ENCODE results near the gene SLC46A1. TPM values are rescaled to one million over a fixed set of nuclear protein-coding genes. Genes with fewer than 3 reads are reported as not detected.
A peak's percentile ranks its signal among the peaks of the same experiment; 100 is the strongest.

The SLC46A1 gene
- total and polyA plus RNA-seq, 10 of the 15 experiments (the other 5 are each of a cell fraction or from before 2014, with no cell fraction given) = 1.7 to 6.9 (median 4.0) TPM

DNA sequence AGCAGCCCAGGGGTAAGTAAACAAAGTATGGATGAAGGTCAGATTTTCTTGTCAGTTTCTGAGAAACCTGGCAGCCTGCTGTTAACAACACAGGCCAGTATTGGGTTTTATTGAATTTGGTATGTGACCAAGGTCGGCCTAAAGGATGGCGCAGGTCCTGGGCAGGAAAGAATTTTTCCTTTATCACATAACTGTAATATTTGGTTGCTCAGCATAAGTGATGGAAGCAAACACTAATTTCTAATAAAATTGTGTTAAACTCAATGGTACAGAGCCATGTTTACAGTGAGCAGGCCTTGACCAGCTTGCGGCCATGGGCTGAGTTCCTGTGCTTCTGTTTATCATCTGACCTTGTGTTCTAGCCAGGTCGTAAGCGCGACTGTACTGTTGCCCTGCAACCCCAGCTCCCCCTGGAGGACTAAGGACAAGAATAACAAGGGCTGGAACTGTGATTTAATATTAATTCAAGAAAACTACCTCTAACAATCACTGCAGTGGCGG is 59.2 kb downstream of the SLC46A1 start:
- DNase-seq (ENCODE audit: low read depth, low spot score) (no peak), FAIRE-seq (no peak), ATAC-seq (0 out of 3 replicates have a peak, but pooled peaks have one; percentile 38)
- POLR2A ChIA-PET = interaction anchor here (0.5 kb wide), 1 partner anchor 197 kb away, joined by 7 read pairs; no protein-coding TSS in a partner anchor
- 99% methylated on average over 7 of the region's 7 CpGs for WGBS (ENCODE audit: insufficient coverage, insufficient replicate concordance, low lambda C conversion rate, missing lambda C conversion rate)
- in situ Hi-C loops (cut with MboI) = no loop called here
- Histone ChIP-seq H3K9ac (ENCODE audit: control insufficient read depth, insufficient read depth, low read length) (no peak overlapping the region), H3K79me2 (ENCODE audit: control insufficient read depth, insufficient read depth, low read length) (no peaks in the 10 kb centered on the region), H3K27ac (ENCODE audit: control insufficient read depth, insufficient read depth) (no peak overlapping the region), H2AFZ (ENCODE audit: control insufficient read depth, low read depth, low read length) (no peak overlapping the region), H3K4me2 (ENCODE audit: control insufficient read depth, insufficient read depth) (no peak overlapping the region), H3K9me3 (replicated peaks; ENCODE audit: control insufficient read depth, insufficient read depth, low read length) (no peaks in the 10 kb centered on the region), H3K36me3 (ENCODE audit: control insufficient read depth in 2 of 2, insufficient read depth in 2 of 2, low read length in 1 of 2) (peaks cover 18 to 30% of the 10 kb centered on the region in 2 experiments), H3K4me1 (ENCODE audit: control insufficient read depth, insufficient read depth, low read length) (no peaks in the 10 kb centered on the region), H3K27me3 (replicated peaks in 1 of 2; ENCODE audit: control insufficient read depth in 2 of 2, insufficient read depth in 2 of 2, low read length in 1 of 2) (no peaks in the 10 kb centered on the region), H3K4me3 (no peak overlapping the region), H4K20me1 (ENCODE audit: control insufficient read depth, insufficient read depth) (no peaks in the 10 kb centered on the region)
- RAD21 ChIA-PET (ENCODE audit: unreplicated experiment) = no interaction called here
- BruUV-seq (replicated peaks) = no TSS peak
- intact Hi-C loops (cut with micrococcal nuclease; ENCODE audit: unreplicated experiment) = no loop called here
- SMC1A ChIA-PET (ENCODE audit: uncharacterized antibody, unreplicated experiment) = interaction anchor here (1.4 kb wide), 1 partner anchor 11 kb away, joined by 3 read pairs; the partner anchor contains the start of genes IFT20 and TNFAIP1
- CTCF ChIA-PET = interaction anchor here (0.7 to 1.2 kb wide), 2 partner anchors 11 to 199 kb away, joined by 3 read pairs; partner anchors contain the start of genes IFT20 and TNFAIP1
- TF ChIP-seq RAD21 (IDR thresholded peaks at IDR 0.05; ENCODE audit: insufficient read depth, low read depth, low read length) (peak; percentile 36; the same call in 1 of the 2 replicates), RCOR1 (conservative IDR thresholded peaks at IDR 0.05; ENCODE audit: low read depth, low read length) (no peak), CTCF (IDR thresholded peaks at IDR 0.05 in 2 of 3, conservative IDR thresholded peaks at IDR 0.05 in 1 of 3; ENCODE audit: control insufficient read depth in 2 of 3, extremely low read depth in 1 of 3, insufficient read depth in 1 of 3, low read depth in 3 of 3, low read length in 3 of 3) (peak; percentile 11 to 20 (median 19); a peak in 1 of 6 replicates)

DNA sequence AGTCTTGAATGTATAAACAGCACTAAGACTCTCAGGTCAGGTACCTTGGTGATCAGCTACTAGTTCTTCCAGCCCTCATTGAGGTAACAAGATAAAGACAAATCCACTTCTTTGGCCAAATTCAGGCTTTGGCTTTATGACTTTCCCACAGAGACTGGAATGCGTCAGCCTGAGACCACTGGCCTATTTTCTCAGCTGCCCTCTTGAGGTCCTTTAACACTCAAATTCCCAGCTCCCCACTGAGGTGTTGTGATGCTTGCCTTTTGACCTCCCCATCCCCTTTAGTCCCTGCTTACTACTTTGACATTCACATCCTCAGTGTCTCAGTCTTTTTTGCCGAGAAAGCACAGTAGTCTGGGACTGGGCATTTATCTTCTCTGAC is 59.8 kb downstream of the SLC46A1 start:
- POLR2A ChIA-PET = interaction anchor here (0.5 kb wide), 1 partner anchor 198 kb away, joined by 7 read pairs; no protein-coding TSS in a partner anchor
- H3K4me2 ChIP-seq (ENCODE audit: control insufficient read depth, insufficient read depth) = no peak overlapping the region
- intact Hi-C loops (cut with micrococcal nuclease; ENCODE audit: unreplicated experiment) = no loop called here
- TF ChIP-seq ZBTB40 (IDR thresholded peaks at IDR 0.05; ENCODE audit: borderline replicate concordance) (no peak), HDGF (IDR thresholded peaks at IDR 0.05) (no peak), ZNF622 (IDR thresholded peaks at IDR 0.05) (no peak), TAF1 (IDR thresholded peaks at IDR 0.05; ENCODE audit: borderline replicate concordance, low read depth, low read length) (no peak)
- TF ChIP-seq, protein P1, sequence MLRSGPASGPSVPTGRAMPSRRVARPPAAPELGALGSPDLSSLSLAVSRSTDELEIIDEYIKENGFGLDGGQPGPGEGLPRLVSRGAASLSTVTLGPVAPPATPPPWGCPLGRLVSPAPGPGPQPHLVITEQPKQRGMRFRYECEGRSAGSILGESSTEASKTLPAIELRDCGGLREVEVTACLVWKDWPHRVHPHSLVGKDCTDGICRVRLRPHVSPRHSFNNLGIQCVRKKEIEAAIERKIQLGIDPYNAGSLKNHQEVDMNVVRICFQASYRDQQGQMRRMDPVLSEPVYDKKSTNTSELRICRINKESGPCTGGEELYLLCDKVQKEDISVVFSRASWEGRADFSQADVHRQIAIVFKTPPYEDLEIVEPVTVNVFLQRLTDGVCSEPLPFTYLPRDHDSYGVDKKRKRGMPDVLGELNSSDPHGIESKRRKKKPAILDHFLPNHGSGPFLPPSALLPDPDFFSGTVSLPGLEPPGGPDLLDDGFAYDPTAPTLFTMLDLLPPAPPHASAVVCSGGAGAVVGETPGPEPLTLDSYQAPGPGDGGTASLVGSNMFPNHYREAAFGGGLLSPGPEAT (IDR thresholded peaks at IDR 0.05; ENCODE audit: low read depth) = no peak

More for the DNA sequence above, 59.8 kb downstream of the SLC46A1 start:
- in situ Hi-C loops (cut with MboI) = no loop called here
- Histone ChIP-seq H3K36me3 (ENCODE audit: control insufficient read depth in 2 of 2, insufficient read depth in 2 of 2, low read length in 1 of 2) (peaks cover 18 to 29% of the 10 kb centered on the region in 2 experiments), H2AFZ (ENCODE audit: control insufficient read depth, low read depth, low read length) (no peak overlapping the region), H3K27ac (ENCODE audit: control insufficient read depth, insufficient read depth) (no peak overlapping the region), H3K9ac (ENCODE audit: control insufficient read depth, insufficient read depth, low read length) (no peak overlapping the region), H3K27me3 (replicated peaks in 1 of 2; ENCODE audit: control insufficient read depth in 2 of 2, insufficient read depth in 2 of 2, low read length in 1 of 2) (no peaks in the 10 kb centered on the region), H3K9me3 (replicated peaks; ENCODE audit: control insufficient read depth, insufficient read depth, low read length) (no peaks in the 10 kb centered on the region), H4K20me1 (ENCODE audit: control insufficient read depth, insufficient read depth) (no peaks in the 10 kb centered on the region), H3K79me2 (ENCODE audit: control insufficient read depth, insufficient read depth, low read length) (no peaks in the 10 kb centered on the region), H3K4me3 (no peak overlapping the region), H3K4me1 (ENCODE audit: control insufficient read depth, insufficient read depth, low read length) (no peaks in the 10 kb centered on the region)
- BruUV-seq (replicated peaks) = no TSS peak
- ATAC-seq (no peak), FAIRE-seq (no peak), DNase-seq (ENCODE audit: low read depth, low spot score) (no peak)
- CTCF ChIA-PET = interaction anchor here (0.8 to 1.2 kb wide), 2 partner anchors 11 to 70 kb away, joined by 3 read pairs; partner anchors contain the start of genes IFT20 and TNFAIP1
- WGBS (ENCODE audit: insufficient coverage, insufficient replicate concordance, low lambda C conversion rate, missing lambda C conversion rate) = 100% methylated on average over 2 of the region's 2 CpGs
- RAD21 ChIA-PET (ENCODE audit: unreplicated experiment) = no interaction called here
- SMC1A ChIA-PET (ENCODE audit: uncharacterized antibody, unreplicated experiment) = interaction anchor here (1.4 kb wide), 1 partner anchor 11 kb away, joined by 3 read pairs; the partner anchor contains the start of genes IFT20 and TNFAIP1
